ENCODE results near the gene SPTBN1. TPM values are rescaled to one million over a fixed set of nuclear protein-coding genes. Genes with fewer than 3 reads are reported as not detected.

The SPTBN1 gene
- total and polyA plus RNA-seq, 9 of the 15 experiments (the other 6 are each of a cell fraction or from before 2014, with no cell fraction given), result 8.9 to 66.8 (median 31.4) TPM

GRCh38 chr2:54558188-54559005 lies 102.3 kb downstream of the SPTBN1 start (continued):
- peak; percentile 29; the same call in 1 of the 2 replicates for TF ChIP-seq PML (IDR thresholded peaks at IDR 0.05; ENCODE audit: low read length)
- TF ChIP-seq ZNF280B (CRISPR knock-in tag; IDR thresholded peaks at IDR 0.05), result no peak
- no peak for TF ChIP-seq HMG20B (CRISPR knock-in tag; IDR thresholded peaks at IDR 0.05)
- no peak for TF ChIP-seq ZEB2 (IDR thresholded peaks at IDR 0.05)
- no peak for TF ChIP-seq ZKSCAN1 (IDR thresholded peaks at IDR 0.05; ENCODE audit: low read depth, low read length)
- TF ChIP-seq BRCA1 (IDR thresholded peaks at IDR 0.05), result no peak
- no peak for TF ChIP-seq BRCA1 (CRISPR knock-in tag; IDR thresholded peaks at IDR 0.05)
- TF ChIP-seq SAP30 (IDR thresholded peaks at IDR 0.05; ENCODE audit: borderline replicate concordance, insufficient read depth, low read depth, low read length, poor library complexity, severe bottlenecking), result peak; percentile 47
- no peak for TF ChIP-seq RAD51 (IDR thresholded peaks at IDR 0.05; ENCODE audit: borderline replicate concordance, low read depth)
- no peak for TF ChIP-seq RUNX1 (IDR thresholded peaks at IDR 0.05; ENCODE audit: low read depth)
- no peak for TF ChIP-seq IRF9 (tag; IDR thresholded peaks at IDR 0.05)
- TF ChIP-seq SIN3A (IDR thresholded peaks at IDR 0.05; ENCODE audit: borderline replicate concordance in 2 of 2, control insufficient read depth in 1 of 2, low read depth in 2 of 2, low read length in 2 of 2), result 0 out of 4 replicates have a peak, but pooled peaks of 1 of the 2 experiments have one; percentile 9
- TF ChIP-seq MAFF (IDR thresholded peaks at IDR 0.05; ENCODE audit: low read length), result no peak
- TF ChIP-seq CBFA2T3 (IDR thresholded peaks at IDR 0.05), result peak; percentile 44; the same call in 1 of the 2 replicates
- TF ChIP-seq ZHX1 (conservative IDR thresholded peaks at IDR 0.05; ENCODE audit: low read length), result no peak
- TF ChIP-seq, protein P1, sequence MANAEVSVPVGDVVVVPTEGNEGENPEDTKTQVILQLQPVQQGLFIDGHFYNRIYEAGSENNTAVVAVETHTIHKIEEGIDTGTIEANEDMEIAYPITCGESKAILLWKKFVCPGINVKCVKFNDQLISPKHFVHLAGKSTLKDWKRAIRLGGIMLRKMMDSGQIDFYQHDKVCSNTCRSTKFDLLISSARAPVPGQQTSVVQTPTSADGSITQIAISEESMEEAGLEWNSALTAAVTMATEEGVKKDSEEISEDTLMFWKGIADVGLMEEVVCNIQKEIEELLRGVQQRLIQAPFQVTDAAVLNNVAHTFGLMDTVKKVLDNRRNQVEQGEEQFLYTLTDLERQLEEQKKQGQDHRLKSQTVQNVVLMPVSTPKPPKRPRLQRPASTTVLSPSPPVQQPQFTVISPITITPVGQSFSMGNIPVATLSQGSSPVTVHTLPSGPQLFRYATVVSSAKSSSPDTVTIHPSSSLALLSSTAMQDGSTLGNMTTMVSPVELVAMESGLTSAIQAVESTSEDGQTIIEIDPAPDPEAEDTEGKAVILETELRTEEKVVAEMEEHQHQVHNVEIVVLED (CRISPR knock-in tag; IDR thresholded peaks at IDR 0.05), result no peak
- TF ChIP-seq DMBX1 (CRISPR knock-in tag; IDR thresholded peaks at IDR 0.05; ENCODE audit: borderline replicate concordance), result no peak
- TF ChIP-seq NR1H2 (CRISPR knock-in tag; IDR thresholded peaks at IDR 0.05), result no peak
- TF ChIP-seq ATF1 (CRISPR knock-in tag; IDR thresholded peaks at IDR 0.05), result no peak
- TF ChIP-seq ATF1 (tag; IDR thresholded peaks at IDR 0.05), result peak; percentile 78
- TF ChIP-seq LCOR (CRISPR knock-in tag; IDR thresholded peaks at IDR 0.05), result 0 out of 2 replicates have a peak, but pooled peaks have one; percentile 50

All from K562 (cell line).